T-helper 17 cell (primary cell): Measurements from ENCODE around the gene ADIPOR2. TPM values are rescaled to one million over a fixed set of nuclear protein-coding genes. Genes with fewer than 3 reads are reported as not detected.

Experiments used
- total RNA-seq, 4 donors: library from RNA in 2 of 4; stranded (reverse) in 2 of 4; gene quantifications; one replicate each; pipeline ENCODE4 v1.2.3 and lab custom pipeline; 2022 to 2026

Gene ADIPOR2
- total RNA-seq, 2 donors from 2014 or later = 17.1 to 23.5 TPM

Other genes with a start within 250 kb of the ADIPOR2 start
- gene FBXL14, start 96.5 kb upstream of the ADIPOR2 start, total RNA-seq = 10 to 100 TPM; 26.7 to 30.0 TPM
- gene WNT5B, start 61.8 kb upstream of the ADIPOR2 start, total RNA-seq = not detected
- gene LRTM2, start 129.5 kb downstream of the ADIPOR2 start, total RNA-seq = not detected
- 10 to 100 TPM; 18.1 to 25.2 TPM for gene CACNA2D4, start 227.6 kb downstream of the ADIPOR2 start, total RNA-seq